Muscle of leg (tissue), 11 donors: Measurements from ENCODE around the gene PSD. TPM values are rescaled to one million over a fixed set of nuclear protein-coding genes. Genes with fewer than 3 reads are reported as not detected.

ENCODE experiments used
- DNase-seq: peaks from one replicate; pipeline ENCODE4 v3.0.0; 2013
- H3K27ac ChIP-seq: one replicate; pipeline ENCODE4 v1.5.1; 2013; ENCODE audit warnings: mild to moderate bottlenecking, low read length, control low read depth
- H3K27me3 ChIP-seq: one replicate; pipeline ENCODE4 v1.6.1; 2013; ENCODE audit warnings: low read length; ENCODE audit not compliant: control insufficient read depth, insufficient read depth
- H3K36me3 ChIP-seq: one replicate; pipeline ENCODE4 v1.6.1; 2013; ENCODE audit warnings: low read length; ENCODE audit not compliant: control insufficient read depth, insufficient read depth
- H3K4me1 ChIP-seq: one replicate; pipeline ENCODE4 v1.6.1; 2013; ENCODE audit warnings: low read length; ENCODE audit not compliant: control insufficient read depth, insufficient read depth
- H3K4me3 ChIP-seq: one replicate; pipeline ENCODE4 v1.5.1; 2013; ENCODE audit warnings: low read length, control low read depth
- H3K9me3 ChIP-seq: replicated peaks from 2 replicates; pipeline ENCODE4 v1.6.1; 2013; ENCODE audit warnings: low read depth, low read length; ENCODE audit not compliant: control insufficient read depth
- WGBS: methylation state at CpG from one replicate; pipeline ENCODE4 v1.1.5; 2013; ENCODE audit warnings: missing lambda C conversion rate; ENCODE audit not compliant: insufficient coverage; 5-methylcytosine and 5-hydroxymethylcytosine counted together
- polyA plus RNA-seq, 8 donors: library from polyadenylated mRNA; unstranded; fragments of 120-200 nt; gene quantifications; one replicate each; pipeline versions ENCODE4 v1.2.1 to v1.2.3, GENCODE V29; 2013; ENCODE audit warnings: inconsistent platforms in 1 of 8, low replicate concordance in 1 of 8; ENCODE audit not compliant: insufficient read length in 8 of 8, insufficient read depth in 1 of 8
- total RNA-seq: library from RNA; stranded (reverse); fragments of 120-200 nt; gene quantifications from one replicate; pipeline ENCODE4 v1.2.4, GENCODE V29; 2013

PSD gene
- total and polyA plus RNA-seq, 9 donors = 6.1 to 11.0 (median 6.7) TPM

DNA sequence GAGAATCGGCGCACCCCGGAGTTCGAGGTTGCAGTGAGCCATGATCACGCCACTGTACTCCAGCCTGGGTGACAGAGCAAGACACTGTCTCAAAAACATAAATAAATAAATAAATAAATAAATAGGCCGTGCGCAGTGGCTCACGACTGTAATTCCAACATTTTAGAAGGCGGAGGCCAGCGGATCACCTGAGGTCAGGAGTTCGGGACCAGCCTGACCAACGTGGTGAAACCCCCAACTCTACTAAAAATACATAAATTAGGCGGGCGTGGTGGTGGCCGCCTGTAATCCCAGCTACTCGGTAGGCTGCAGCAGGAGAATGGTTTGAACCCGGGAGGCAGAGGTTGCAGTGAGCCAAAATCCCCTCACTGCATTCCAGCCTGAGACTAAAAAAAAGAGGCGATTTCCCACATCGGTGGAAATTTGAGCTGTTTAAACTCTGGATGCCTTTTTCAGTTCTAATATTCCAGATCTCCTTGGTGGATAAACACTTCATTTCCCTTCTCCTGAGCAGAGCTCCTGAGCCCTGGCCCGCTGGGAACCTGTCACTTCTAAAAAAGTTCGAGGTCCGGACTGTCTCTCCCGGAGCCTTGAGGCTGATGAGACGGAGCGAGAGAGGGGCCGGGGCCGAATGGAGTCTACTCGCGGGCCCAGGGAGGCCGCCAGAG is 25.0 kb downstream of the PSD start:
- peaks cover 18% of the 10 kb centered on the region for H3K36me3 ChIP-seq
- peak overlapping the region; percentile 87 for H3K4me3 ChIP-seq
- no peaks in the 10 kb centered on the region for H3K9me3 ChIP-seq
- 19% methylated on average over 22 of the region's 30 CpGs for WGBS
- peaks cover 3% of the 10 kb centered on the region for H3K27me3 ChIP-seq
- no peak for DNase-seq
- peak overlapping the region; percentile 95 for H3K27ac ChIP-seq
- peaks cover 27% of the 10 kb centered on the region for H3K4me1 ChIP-seq

DNA sequence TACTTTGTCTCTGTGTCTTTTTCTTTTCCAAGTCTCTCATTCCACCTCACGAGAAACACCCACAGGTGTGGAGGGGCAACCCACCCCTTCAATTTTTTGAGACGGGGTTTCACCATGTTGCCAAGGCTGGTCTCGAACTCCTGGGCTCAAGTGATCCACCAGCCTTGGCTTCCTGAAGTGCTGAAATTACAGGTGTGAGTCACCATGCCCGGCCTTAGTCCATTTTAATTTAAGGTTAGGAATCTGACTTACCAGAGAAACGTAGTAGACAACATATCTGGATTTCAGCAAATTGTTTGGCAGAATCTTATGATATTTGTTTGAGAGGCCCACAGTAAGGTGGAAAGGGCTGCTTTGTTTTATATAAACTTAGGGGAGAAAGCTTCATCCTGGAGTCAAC is 26.3 kb downstream of the PSD start:
- 86% methylated on average over 3 of the region's 5 CpGs for WGBS
- H3K27me3 ChIP-seq = peaks cover 3% of the 10 kb centered on the region
- H3K27ac ChIP-seq = no peak overlapping the region
- H3K36me3 ChIP-seq = peaks cover 6% of the 10 kb centered on the region
- no peak for DNase-seq
- H3K4me1 ChIP-seq = peaks cover 27% of the 10 kb centered on the region
- no peak overlapping the region for H3K4me3 ChIP-seq
- no peaks in the 10 kb centered on the region for H3K9me3 ChIP-seq

DNA sequence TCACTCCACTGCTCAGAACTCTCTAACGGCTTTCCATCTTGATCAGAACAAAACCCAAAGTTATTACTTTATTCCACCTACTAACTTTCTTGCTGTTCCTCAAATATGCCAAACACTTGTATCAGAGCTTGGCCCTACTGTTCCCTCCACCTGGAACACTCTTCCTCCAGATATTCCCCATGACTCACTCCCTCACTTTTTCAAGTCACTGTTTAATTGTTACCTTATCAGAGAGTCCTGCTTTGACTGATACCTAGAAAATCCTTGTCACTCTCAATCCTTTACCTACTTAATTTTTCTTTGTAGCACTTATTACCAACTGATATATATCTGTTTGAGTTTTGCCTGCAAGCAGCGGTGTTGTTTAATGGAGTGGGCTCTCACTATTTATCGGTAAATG is 28.7 kb downstream of the PSD start:
- DNase-seq = no peak
- H3K4me3 ChIP-seq = no peak overlapping the region
- WGBS = 100% methylated on average over 1 of the region's 3 CpGs
- H3K4me1 ChIP-seq = peaks cover 13% of the 10 kb centered on the region
- no peaks in the 10 kb centered on the region for H3K9me3 ChIP-seq
- no peak overlapping the region for H3K27ac ChIP-seq
- no peaks in the 10 kb centered on the region for H3K36me3 ChIP-seq
- peaks cover 3% of the 10 kb centered on the region for H3K27me3 ChIP-seq

DNA sequence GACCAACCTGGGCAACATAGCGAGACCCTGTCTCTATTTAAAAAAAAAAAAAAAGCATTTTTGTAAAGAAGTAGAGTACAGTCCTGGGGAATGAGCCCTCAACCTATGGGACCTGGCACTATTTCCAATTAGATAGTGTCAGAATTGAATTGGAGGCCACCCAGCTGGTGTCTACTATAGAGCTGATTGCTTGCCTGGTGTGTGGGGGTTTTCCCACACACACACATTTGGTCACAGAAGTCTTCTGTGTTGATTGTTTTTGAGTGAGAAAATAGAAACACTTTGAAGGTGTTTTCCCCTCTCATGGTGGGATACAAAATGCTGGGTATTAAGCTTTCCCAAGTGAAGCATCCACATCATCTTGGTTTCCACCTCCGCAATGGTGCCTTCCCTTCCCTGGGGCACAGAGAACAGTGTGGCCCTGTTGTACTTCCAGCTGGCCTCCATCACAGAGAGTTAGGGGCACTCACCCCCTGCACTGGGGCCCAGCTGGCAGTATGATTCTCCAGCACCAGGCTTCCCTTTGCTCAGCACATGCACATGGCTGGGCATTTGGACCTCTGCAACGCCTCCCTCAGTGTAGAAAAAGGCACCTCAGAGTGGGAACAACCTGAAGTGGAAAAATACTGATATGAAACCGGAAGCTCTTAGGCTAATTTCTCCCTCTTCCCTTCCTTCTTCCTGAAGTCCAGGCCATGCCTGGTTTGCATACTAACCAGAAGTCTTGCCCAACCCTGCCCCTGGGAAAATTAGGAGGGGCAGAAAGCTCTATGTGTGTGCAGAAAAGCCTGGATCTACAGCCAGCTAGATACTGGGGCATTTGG is 33.8 kb downstream of the PSD start:
- Histone ChIP-seq H3K27ac (no peak overlapping the region), H3K4me3 (no peak overlapping the region), H3K9me3 (no peaks in the 10 kb centered on the region), H3K4me1 (peaks cover 2% of the 10 kb centered on the region), H3K36me3 (peaks cover 42% of the 10 kb centered on the region), H3K27me3 (no peaks in the 10 kb centered on the region)
- DNase-seq = no peak
- WGBS = 90% methylated on average over 1 of the region's 4 CpGs

DNA sequence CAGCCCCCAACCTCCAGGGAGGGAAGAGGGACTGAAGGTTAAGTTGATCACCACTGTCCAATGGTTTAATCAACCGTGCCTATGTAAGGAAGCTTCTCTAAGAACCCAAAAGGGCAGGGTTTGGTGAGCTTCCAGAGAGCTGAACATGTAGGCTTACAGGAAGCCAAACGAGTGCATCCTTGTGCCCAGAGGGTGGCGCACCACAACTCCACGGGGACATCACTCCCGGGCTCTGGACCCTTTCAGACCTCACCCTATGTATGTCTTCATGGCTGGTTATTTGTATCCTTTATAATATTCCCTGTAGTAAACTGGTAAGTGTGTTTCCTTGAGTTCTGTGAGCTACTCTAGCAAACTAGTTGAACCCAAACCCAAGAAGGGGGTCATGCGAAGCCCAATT is 34.5 kb downstream of the PSD start:
- peaks cover 50% of the 10 kb centered on the region for H3K36me3 ChIP-seq
- no peak overlapping the region for H3K27ac ChIP-seq
- no peak overlapping the region for H3K4me3 ChIP-seq
- no CpG with 5 or more reads among the region's 6 CpGs for WGBS
- no peak for DNase-seq
- H3K9me3 ChIP-seq = no peaks in the 10 kb centered on the region
- H3K4me1 ChIP-seq = peaks cover 2% of the 10 kb centered on the region
- H3K27me3 ChIP-seq = no peaks in the 10 kb centered on the region

DNA sequence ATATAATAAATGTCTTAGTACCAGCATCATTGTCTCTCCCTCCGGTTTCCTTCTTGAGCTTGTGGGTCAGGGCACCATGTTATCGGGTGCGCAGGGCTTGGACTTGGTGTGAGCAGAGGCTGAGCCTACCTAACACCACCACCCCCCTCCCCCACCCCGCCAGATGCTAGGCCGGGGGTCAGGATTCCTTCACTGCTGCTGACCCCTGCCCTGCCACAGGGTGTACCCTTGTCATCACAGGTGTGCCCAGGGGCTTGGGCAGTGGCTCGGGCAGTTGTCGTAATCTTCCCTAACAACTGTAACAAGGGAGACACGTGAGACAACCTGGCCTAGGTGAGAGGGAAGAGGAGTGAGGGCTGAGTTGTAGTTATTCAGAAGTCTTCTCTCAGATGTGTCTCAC is 35.7 kb downstream of the PSD start:
- H3K4me3 ChIP-seq = no peak overlapping the region
- H3K27me3 ChIP-seq = no peaks in the 10 kb centered on the region
- H3K9me3 ChIP-seq = no peaks in the 10 kb centered on the region
- H3K4me1 ChIP-seq = peaks cover 2% of the 10 kb centered on the region
- 90% methylated on average over 2 of the region's 8 CpGs for WGBS
- DNase-seq = no peak
- no peak overlapping the region for H3K27ac ChIP-seq
- peaks cover 59% of the 10 kb centered on the region for H3K36me3 ChIP-seq

DNA sequence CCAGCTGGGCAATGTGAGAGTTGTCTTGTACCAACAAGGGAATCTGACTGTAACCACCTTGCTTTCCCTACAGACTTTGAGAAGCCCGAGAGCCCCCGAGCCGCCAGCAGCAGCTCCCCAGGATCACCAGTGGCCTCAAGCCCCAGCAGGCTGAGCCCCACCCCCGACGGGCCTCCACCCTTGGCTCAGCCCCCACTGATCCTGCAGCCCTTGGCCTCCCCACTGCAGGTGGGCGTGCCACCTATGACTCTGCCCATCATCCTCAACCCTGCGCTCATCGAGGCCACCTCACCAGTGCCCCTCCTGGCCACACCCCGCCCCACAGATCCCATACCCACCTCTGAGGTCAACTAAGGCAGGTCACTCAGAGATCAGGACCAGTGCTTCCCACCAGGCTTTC is 36.6 kb downstream of the PSD start:
- Histone ChIP-seq H3K27ac (no peak overlapping the region), H3K9me3 (no peaks in the 10 kb centered on the region), H3K36me3 (peaks cover 63% of the 10 kb centered on the region), H3K4me3 (no peak overlapping the region), H3K4me1 (peaks cover 2% of the 10 kb centered on the region), H3K27me3 (no peaks in the 10 kb centered on the region)
- DNase-seq = no peak
- WGBS = 81% methylated on average over 8 of the region's 9 CpGs

DNA sequence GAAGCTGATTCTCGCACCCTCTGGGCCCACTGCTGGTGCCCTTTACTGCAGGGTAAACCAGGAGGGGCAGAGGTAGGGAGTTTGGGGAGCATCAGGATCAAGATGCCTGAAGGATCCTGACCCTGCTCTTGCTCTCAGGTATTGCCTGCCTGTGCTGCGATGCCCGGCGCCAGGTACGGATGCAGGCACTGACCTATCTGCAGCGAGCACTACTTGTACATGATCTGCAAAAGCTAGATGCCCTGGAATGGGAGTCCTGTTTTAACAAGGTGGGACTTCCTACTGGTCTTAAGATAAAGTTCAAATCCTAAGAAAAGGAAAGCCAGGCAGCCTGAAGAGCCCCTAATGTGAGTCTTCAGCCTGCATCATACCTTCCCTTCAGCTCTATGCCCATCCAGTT is 39.2 kb downstream of the PSD start:
- H3K9me3 ChIP-seq = no peaks in the 10 kb centered on the region
- H3K4me3 ChIP-seq = no peak overlapping the region
- H3K36me3 ChIP-seq = peaks cover 87% of the 10 kb centered on the region
- no peak overlapping the region for H3K27ac ChIP-seq
- DNase-seq = no peak
- H3K27me3 ChIP-seq = no peaks in the 10 kb centered on the region
- 100% methylated on average over 6 of the region's 6 CpGs for WGBS
- no peaks in the 10 kb centered on the region for H3K4me1 ChIP-seq

DNA sequence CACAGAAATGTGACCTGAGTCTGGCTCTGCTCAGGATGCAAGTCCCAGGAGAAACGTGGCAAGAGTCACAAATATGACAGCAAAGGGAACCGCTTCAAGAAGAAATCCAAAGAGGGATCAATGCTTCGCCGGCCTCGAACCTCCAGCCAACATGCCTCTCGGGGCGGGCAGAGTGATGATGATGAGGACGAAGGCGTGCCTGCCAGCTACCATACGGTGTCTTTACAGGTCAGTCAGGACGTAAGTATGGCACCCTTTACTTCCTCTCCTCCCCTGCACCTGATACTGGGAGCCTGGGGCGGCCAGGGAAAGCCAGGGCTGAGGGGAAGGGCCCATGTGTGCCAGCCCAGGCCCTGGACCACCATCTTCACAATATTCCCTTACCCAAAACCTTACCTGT is 41.7 kb downstream of the PSD start:
- H3K27ac ChIP-seq = no peak overlapping the region
- 88% methylated on average over 7 of the region's 12 CpGs for WGBS
- H3K27me3 ChIP-seq = no peaks in the 10 kb centered on the region
- H3K9me3 ChIP-seq = no peaks in the 10 kb centered on the region
- H3K4me3 ChIP-seq = no peak overlapping the region
- no peak for DNase-seq
- H3K4me1 ChIP-seq = no peaks in the 10 kb centered on the region
- H3K36me3 ChIP-seq = peaks cover 82% of the 10 kb centered on the region

DNA sequence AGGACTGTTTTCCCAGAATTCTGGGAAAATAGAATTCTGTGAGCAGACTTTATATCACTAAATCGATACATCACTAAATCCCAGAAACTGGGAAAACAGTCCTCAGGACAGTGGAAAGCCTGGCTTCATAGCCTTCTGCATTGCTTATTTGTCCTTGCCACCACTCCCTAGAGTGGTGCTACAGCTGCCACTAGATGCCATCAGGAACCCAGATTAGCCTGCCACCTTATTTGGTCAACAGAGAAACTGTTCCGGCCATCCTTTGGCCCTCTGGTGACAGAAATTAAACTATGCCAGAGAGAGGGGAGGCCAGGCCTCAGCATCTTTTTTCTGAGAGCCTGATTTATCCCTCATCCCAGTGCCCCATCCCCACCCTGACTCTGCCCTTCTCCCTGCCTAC is 42.7 kb downstream of the PSD start:
- WGBS = 86% methylated on average over 2 of the region's 2 CpGs

More for the DNA sequence above, 42.7 kb downstream of the PSD start:
- Histone ChIP-seq H3K36me3 (peaks cover 77% of the 10 kb centered on the region), H3K27ac (no peak overlapping the region), H3K4me1 (no peaks in the 10 kb centered on the region), H3K9me3 (peaks cover 2% of the 10 kb centered on the region), H3K4me3 (no peak overlapping the region), H3K27me3 (no peaks in the 10 kb centered on the region)
- DNase-seq = no peak
